Pancreas (tissue), 10 donors: Measurements from ENCODE around the gene ZNF888. TPM values are rescaled to one million over a fixed set of nuclear protein-coding genes. Genes with fewer than 3 reads are reported as not detected.

Experiments
- ATAC-seq, 4 donors: fragments of 200-7000 bp; cut with Tn5 transposase; one replicate each; pipeline versions ENCODE4 v1.8.0 to v1.9.1; 2020; ENCODE audit warnings: mild to moderate bottlenecking in 4 of 4, moderate library complexity in 4 of 4
- DNase-seq, 6 donors: peaks; one replicate each; pipeline ENCODE4 v3.0.0-alpha.2; 2020
- FAIRE-seq: peaks from 2 replicates; lab custom pipeline; 2012; peaks lifted over from hg19 to GRCh38; lab: Jason Lieb, UNC
- H3K27ac ChIP-seq, 4 donors: fragments of 200-600 bp; sonication (generic); 1 replicate in 3 of 4; 2 replicates in 1 of 4; pipeline versions ENCODE4 v1.5.0 to v1.8.0; 2020
- H3K27me3 ChIP-seq, 4 donors: fragments of 200-600 bp; one replicate each; pipeline ENCODE4 v1.8.0; 2021
- H3K36me3 ChIP-seq, 3 donors: fragments of 200-600 bp; sonication (generic) in 1 of 3; one replicate each; pipeline versions ENCODE4 v1.5.0 to v1.8.0; 2020 to 2021
- H3K4me1 ChIP-seq, 3 donors: fragments of 200-600 bp; one replicate each; pipeline ENCODE4 v1.8.0; 2021
- H3K4me3 ChIP-seq, 4 donors: fragments of 200-600 bp; sonication (generic) in 2 of 4; one replicate each; pipeline versions ENCODE4 v1.5.0 to v1.8.0; 2020 to 2021
- H3K9me3 ChIP-seq, 4 donors: fragments of 200-600 bp; one replicate each; pipeline ENCODE4 v1.8.0; 2021
- WGBS, 2 donors: extraction: QIAGEN DNeasy Blood & Tissue Kit; methylation state at CpG; one replicate each; pipeline ENCODE4 v1.1.7; 2013; 5-methylcytosine and 5-hydroxymethylcytosine counted together
- intact Hi-C, 3 donors: fragments of 100-400 bp; cut with DNase I; formaldehyde crosslinking; loops; one replicate each; pipeline versions ENCODE4 v1.11.1 to v1.14.2; 2022
- polyA plus RNA-seq, 2 donors: library from polyadenylated mRNA; stranded (reverse); fragments of 200-250 nt; gene quantifications; one replicate each; pipeline ENCODE4 v1.2.3, GENCODE V29; 2013
- total RNA-seq, 6 donors: library from RNA; stranded (reverse); fragmentation: NEBNext Ultra II Directional in 4 of 6; extraction: Animal tissue kit (Norgen Biotek cat#: 25700) in 4 of 6; gene quantifications; one replicate each; pipeline versions ENCODE4 v1.2.1 to v1.2.4, GENCODE V29; 2021 to 2023
- TF ChIP-seq, protein P1 (sequence below), 4 donors: fragments of 200-600 bp; sonication (generic) in 3 of 4; IDR thresholded peaks; one replicate each; pipeline versions ENCODE4 v1.5.0 to v1.8.0; 2021; ENCODE audit warnings: antibody characterized with exemption in 4 of 4
- donor health status: healthy with polysubstance abuse.
- donor health status: DM: no; HTN: no; CAD: no; lungs with moderate emphysema.
- donor health status: DM: no; HTN: no; CAD: no.
- donor health status: control.
- donor health status: control.
- donor health status: Bipolar disorder and iron deficiency.
- donor health status: DM: yes; HTN: yes; CAD: no.
- donor health status: DM: no; HTN: no; CAD: no.
- donor health status: DM: no; HTN: no; CAD: no.
- donor health status: DM: yes; HTN: yes; CAD: no.

The ZNF888 gene
- total RNA-seq = 10 to 100 TPM in 1 of 6 donors, 1 to 10 TPM in 5; 4.0 to 10.8 (median 4.8) TPM
- polyA plus RNA-seq = 10 to 100 TPM in 1 of 2 donors, 1 to 10 TPM in 1; 5.8 to 10.5 TPM

DNA sequence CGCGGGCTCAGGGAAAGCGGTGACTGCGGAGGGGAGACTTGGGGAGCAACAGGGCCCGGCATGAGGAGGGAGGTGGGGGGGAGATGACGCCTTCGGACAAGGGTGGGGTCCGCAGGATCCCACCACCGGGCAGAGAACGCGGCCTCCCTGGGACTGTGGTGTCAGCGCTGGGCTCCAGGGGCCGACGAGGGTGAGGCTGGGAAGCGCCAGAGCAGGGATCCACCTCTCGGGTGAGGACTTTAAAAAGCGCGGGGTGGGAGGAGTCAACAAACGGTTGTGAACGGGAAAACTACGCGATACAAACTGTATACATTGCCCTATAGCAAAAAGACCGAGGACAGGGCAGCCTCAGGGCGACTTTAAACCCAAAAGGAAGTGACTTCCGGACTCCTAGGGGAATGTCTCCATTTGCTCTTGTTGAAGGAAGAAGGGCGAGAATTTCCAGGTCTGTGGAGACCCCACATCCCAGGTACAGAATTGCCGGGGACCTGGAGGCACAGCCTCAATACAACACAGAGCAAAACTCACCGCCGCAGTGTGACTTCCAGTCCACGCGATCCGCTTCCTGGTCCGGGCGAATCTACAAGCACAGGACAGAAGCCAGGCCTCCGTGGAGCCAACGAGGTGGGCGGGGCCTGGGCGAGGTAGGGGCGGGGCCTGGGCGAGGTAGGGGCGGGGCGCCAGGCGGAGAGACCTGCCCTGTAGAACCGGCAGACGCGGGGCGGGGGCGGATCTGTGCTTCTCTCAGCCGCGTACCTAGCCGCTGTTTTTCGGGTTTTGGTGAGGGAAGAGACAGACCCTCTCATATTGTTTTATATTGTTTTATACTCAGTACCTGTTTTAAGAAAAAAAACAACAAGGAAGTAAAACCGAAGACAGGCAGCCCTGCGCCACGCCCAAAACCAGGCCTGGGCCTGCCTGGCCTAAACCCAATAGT is at the start of gene ZNF888:
TSS of gene ZNF888 (minus strand) at position 588 of the 937 bp plus-strand sequence. CDS start 5,555 bp downstream, outside the sequence.
- TF ChIP-seq, protein P1, sequence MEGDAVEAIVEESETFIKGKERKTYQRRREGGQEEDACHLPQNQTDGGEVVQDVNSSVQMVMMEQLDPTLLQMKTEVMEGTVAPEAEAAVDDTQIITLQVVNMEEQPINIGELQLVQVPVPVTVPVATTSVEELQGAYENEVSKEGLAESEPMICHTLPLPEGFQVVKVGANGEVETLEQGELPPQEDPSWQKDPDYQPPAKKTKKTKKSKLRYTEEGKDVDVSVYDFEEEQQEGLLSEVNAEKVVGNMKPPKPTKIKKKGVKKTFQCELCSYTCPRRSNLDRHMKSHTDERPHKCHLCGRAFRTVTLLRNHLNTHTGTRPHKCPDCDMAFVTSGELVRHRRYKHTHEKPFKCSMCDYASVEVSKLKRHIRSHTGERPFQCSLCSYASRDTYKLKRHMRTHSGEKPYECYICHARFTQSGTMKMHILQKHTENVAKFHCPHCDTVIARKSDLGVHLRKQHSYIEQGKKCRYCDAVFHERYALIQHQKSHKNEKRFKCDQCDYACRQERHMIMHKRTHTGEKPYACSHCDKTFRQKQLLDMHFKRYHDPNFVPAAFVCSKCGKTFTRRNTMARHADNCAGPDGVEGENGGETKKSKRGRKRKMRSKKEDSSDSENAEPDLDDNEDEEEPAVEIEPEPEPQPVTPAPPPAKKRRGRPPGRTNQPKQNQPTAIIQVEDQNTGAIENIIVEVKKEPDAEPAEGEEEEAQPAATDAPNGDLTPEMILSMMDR (IDR thresholded peaks at IDR 0.05) = no peak
- intact Hi-C loops = no loop called here
- DNase-seq (peak; percentile 87 to 98 (median 93)), ATAC-seq (peak; percentile 99 to 100 (median 99)), FAIRE-seq (no peak)
- Histone ChIP-seq H3K27ac (peak within 1 kb of the TSS; percentile 51 to 92 (median 70)), H3K36me3 (no peaks in the 10 kb centered on the region), H3K4me3 (peak within 1 kb of the TSS; percentile 29 to 59 (median 54)), H3K9me3 (no peaks in the 10 kb centered on the region), H3K27me3 (no peaks in the 10 kb centered on the region), H3K4me1 (peaks cover 0 to 5% (median 0%) of the 10 kb centered on the region in 3 donors)
- 1 to 2% methylated on average over 55 of the region's 55 CpGs for WGBS, 2 donors

- no peaks in the 10 kb centered on the region for H3K36me3 ChIP-seq
- H3K27me3 ChIP-seq = no peaks in the 10 kb centered on the region
- intact Hi-C loops = no loop called here
- no peak for ATAC-seq
- H3K27ac ChIP-seq = no peak overlapping the region
- H3K4me3 ChIP-seq = no peak overlapping the region
- no peaks in the 10 kb centered on the region for H3K9me3 ChIP-seq
- no peak for FAIRE-seq
- peaks cover 0 to 3% (median 0%) of the 10 kb centered on the region in 3 donors for H3K4me1 ChIP-seq
- WGBS, 2 donors = 87 to 96% methylated on average over 2 of the region's 2 CpGs
- TF ChIP-seq, protein P1 (IDR thresholded peaks at IDR 0.05) = no peak
- DNase-seq = no peak
Measured at GRCh38 chr19:52967772-52968171, 44.5 kb upstream of the ZNF888 start.

DNA sequence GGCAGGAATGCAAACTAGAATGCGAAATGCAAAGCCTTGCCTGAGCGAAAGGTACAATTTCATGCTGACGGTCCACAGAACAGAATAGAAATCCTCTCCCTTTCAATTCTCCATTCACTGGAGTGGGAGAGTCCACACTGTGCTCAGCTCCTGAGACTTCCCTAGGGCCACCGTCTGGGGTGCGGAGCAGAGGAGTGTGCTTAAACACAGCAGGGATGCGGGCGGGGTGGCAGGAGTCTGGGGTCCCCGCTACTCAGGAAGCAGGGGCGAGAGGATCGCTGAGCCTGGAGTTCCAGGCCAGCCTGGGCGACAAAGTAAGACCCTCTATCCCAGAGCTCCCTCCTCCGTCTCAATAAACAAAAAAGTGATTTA is 40.0 kb upstream of the ZNF888 start:
- H3K27ac ChIP-seq = peak overlapping the region; percentile 39 to 77 (median 60)
- DNase-seq (peak in 4 of 6 donors; percentile 24 to 61 (median 46)), ATAC-seq (peak; percentile 22 to 51 (median 42)), FAIRE-seq (no peak)
- H3K4me1 ChIP-seq = peaks cover 0 to 4% (median 3%) of the 10 kb centered on the region in 3 donors
- H3K27me3 ChIP-seq = no peaks in the 10 kb centered on the region
- TF ChIP-seq, protein P1 (IDR thresholded peaks at IDR 0.05) = no peak
- no peaks in the 10 kb centered on the region for H3K36me3 ChIP-seq
- no peaks in the 10 kb centered on the region for H3K9me3 ChIP-seq
- H3K4me3 ChIP-seq = peak overlapping the region; percentile 19 to 74 (median 57)
- 2% methylated on average over 12 of the region's 12 CpGs for WGBS, 2 donors
- intact Hi-C loops = no loop called here

DNA sequence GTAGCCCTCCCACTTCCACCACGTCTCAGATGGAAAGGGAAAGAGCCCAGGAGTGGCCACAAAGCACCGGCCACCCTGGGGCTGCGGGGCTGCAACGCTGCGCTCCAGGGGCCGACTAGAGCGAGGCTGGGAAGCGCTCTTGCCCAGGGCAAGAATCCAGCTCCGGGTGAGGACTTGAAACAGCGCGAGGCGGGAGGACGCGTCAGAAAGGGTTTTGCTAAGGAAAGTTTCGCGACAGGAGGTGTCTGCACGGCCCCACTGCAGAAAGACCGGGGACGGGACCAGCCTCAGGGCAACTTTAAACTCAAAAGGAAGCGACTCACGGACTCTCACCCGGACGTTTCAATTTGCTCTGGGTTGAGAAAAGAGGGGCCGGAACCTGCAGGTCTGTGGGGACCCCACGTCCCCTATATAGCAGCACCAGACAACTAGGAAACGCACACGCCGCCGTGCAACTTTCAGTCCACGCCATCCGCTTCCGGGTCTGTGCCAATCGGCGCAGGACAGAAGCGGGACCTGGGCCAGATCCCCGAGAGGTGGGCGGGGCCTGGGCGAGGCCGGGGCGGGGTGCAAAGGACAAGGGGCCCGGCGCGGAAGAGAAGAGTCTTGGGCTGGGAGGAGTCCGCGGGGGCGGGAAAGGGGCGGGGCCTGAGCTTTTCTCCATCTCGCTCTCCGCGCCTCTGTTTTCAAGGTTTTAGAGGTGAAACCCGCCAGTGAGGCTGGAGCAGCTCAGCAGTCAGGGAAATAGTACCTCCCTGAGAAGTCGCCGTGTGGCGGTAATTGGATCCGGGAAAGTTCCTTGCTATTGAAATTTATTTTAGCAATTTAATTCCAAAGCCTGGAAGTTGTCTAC is 39.4 kb upstream of the ZNF888 start, which contains the start of gene ZNF816:
TSS of gene ZNF816 (minus strand) at position 488 of the 853 bp plus-strand sequence. CDS start 6,792 bp downstream, outside the sequence.
- peak; percentile 99 to 100 (median 99) for ATAC-seq
- Histone ChIP-seq H3K9me3 (no peaks in the 10 kb centered on the region), H3K4me3 (peak within 1 kb of the TSS; percentile 47 to 74 (median 57)), H3K27ac (peak within 1 kb of the TSS; percentile 65 to 77 (median 72)), H3K4me1 (peaks cover 0 to 4% (median 3%) of the 10 kb centered on the region in 3 donors), H3K27me3 (no peaks in the 10 kb centered on the region), H3K36me3 (no peaks in the 10 kb centered on the region)
- TF ChIP-seq, protein P1 (IDR thresholded peaks at IDR 0.05) = no peak
- DNase-seq = peak; percentile 97 to 100 (median 98)
- intact Hi-C loops = no loop called here
- 0% methylated on average over 55 of the region's 55 CpGs for WGBS, 2 donors
- no peak for FAIRE-seq
